CD14-positive monocyte (primary cell): Measurements from ENCODE around the gene SSPN. TPM values are rescaled to one million over a fixed set of nuclear protein-coding genes. Genes with fewer than 3 reads are reported as not detected.

ENCODE experiments used
- DNase-seq, 3 donors: peaks; one replicate each; pipeline ENCODE4 v3.0.0-alpha.2; 2011 to 2022
- H2AFZ ChIP-seq: 2 replicates; pipeline ENCODE4 v1.6.0; 2012; ENCODE audit warnings: mild to moderate bottlenecking, low read depth, low read length, inconsistent platforms; ENCODE audit not compliant: insufficient read depth, poor library complexity, severe bottlenecking
- H3K27ac ChIP-seq, 2 donors: 1 replicate in 1 of 2; 2 replicates in 1 of 2; pipeline ENCODE4 v1.5.1; 2012 to 2013; ENCODE audit warnings: low read length in 2 of 2, control low read depth in 1 of 2, inconsistent platforms in 1 of 2, low read depth in 1 of 2, mild to moderate bottlenecking in 1 of 2
- H3K27me3 ChIP-seq, 2 donors: one replicate each; pipeline versions ENCODE4 v1.6.0 to v1.6.1; 2011 to 2013; ENCODE audit warnings: low read length in 2 of 2; ENCODE audit not compliant: control insufficient read depth in 2 of 2, insufficient read depth in 2 of 2
- H3K36me3 ChIP-seq, 2 donors: replicated peaks in 1 of 2; 1 replicate in 1 of 2; 2 replicates in 1 of 2; pipeline versions ENCODE4 v1.5.1 to v1.6.1; 2012 to 2013; ENCODE audit warnings: low read length in 2 of 2, control low read depth in 1 of 2, inconsistent platforms in 1 of 2, mild to moderate bottlenecking in 1 of 2; ENCODE audit not compliant: insufficient read depth in 2 of 2, control insufficient read depth in 1 of 2
- H3K4me1 ChIP-seq, 2 donors: 1 replicate in 1 of 2; 2 replicates in 1 of 2; pipeline versions ENCODE4 v1.5.1 to v1.6.1; 2012 to 2013; ENCODE audit warnings: low read length in 2 of 2, control low read depth in 1 of 2, inconsistent platforms in 1 of 2, mild to moderate bottlenecking in 1 of 2, moderate library complexity in 1 of 2; ENCODE audit not compliant: insufficient read depth in 2 of 2, control insufficient read depth in 1 of 2
- H3K4me2 ChIP-seq: replicated peaks from 2 replicates; pipeline ENCODE3; 2012; ENCODE audit warnings: low read length, moderate library complexity, mild to moderate bottlenecking; ENCODE audit not compliant: poor library complexity, severe bottlenecking; ENCODE audit errors: extremely low read depth
- H3K4me3 ChIP-seq, 3 experiments: fragments of 200-600 bp in 1 of 3; sonication (generic) in 1 of 3; replicated peaks in 1 of 3; 1 replicate in 2 of 3; 2 replicates in 1 of 3; pipeline ENCODE4 v1.5.1; 2011 to 2013; ENCODE audit warnings: low read length in 3 of 3, mild to moderate bottlenecking in 3 of 3, control low read depth in 2 of 3, low read depth in 2 of 3, inconsistent platforms in 1 of 3, moderate library complexity in 1 of 3
- H3K79me2 ChIP-seq: 2 replicates; pipeline ENCODE4 v1.6.0; 2012; ENCODE audit warnings: mild to moderate bottlenecking, control low read depth, inconsistent platforms, low read length, moderate library complexity; ENCODE audit not compliant: insufficient read depth
- H3K9ac ChIP-seq: 2 replicates; pipeline ENCODE4 v1.6.0; 2017; ENCODE audit warnings: low read length, mild to moderate bottlenecking; ENCODE audit not compliant: insufficient read depth, poor library complexity, severe bottlenecking
- H3K9me3 ChIP-seq, 2 donors: replicated peaks in 1 of 2; 1 replicate in 1 of 2; 2 replicates in 1 of 2; pipeline versions ENCODE4 v1.5.1 to v1.6.1; 2012 to 2013; ENCODE audit warnings: low read length in 2 of 2, control low read depth in 1 of 2; ENCODE audit not compliant: control insufficient read depth in 1 of 2, insufficient read depth in 1 of 2
- H4K20me1 ChIP-seq: 2 replicates; pipeline ENCODE4 v1.6.0; 2012; ENCODE audit warnings: mild to moderate bottlenecking, low read length, control low read depth, moderate library complexity; ENCODE audit not compliant: insufficient read depth
- H3K27ac Mint-ChIP-seq, 7 donors: one replicate each; pipeline ENCODE4 v1.8.0; 2020; ENCODE audit warnings: mild to moderate bottlenecking in 7 of 7, mixed read lengths in 7 of 7, moderate library complexity in 6 of 7, inconsistent platforms in 2 of 7
- H3K27me3 Mint-ChIP-seq, 3 donors: one replicate each; pipeline ENCODE4 v1.8.0; 2021 to 2022; ENCODE audit warnings: low read depth in 3 of 3, mild to moderate bottlenecking in 3 of 3, mixed read lengths in 3 of 3, moderate library complexity in 3 of 3, inconsistent platforms in 1 of 3
- H3K36me3 Mint-ChIP-seq, 2 donors: one replicate each; pipeline ENCODE4 v1.8.0; 2020; ENCODE audit warnings: mixed read lengths in 2 of 2, inconsistent platforms in 1 of 2, mild to moderate bottlenecking in 1 of 2
- H3K4me1 Mint-ChIP-seq: one replicate; pipeline ENCODE4 v1.8.0; 2020; ENCODE audit warnings: mild to moderate bottlenecking, mixed read lengths
- H3K4me3 Mint-ChIP-seq, 2 donors: one replicate each; pipeline ENCODE4 v1.8.0; 2020; ENCODE audit warnings: mild to moderate bottlenecking in 2 of 2, mixed read lengths in 2 of 2, moderate library complexity in 1 of 2
- H3K9me3 Mint-ChIP-seq, 7 donors: one replicate each; pipeline ENCODE4 v1.8.0; 2020 to 2022; ENCODE audit warnings: mixed read lengths in 7 of 7, mild to moderate bottlenecking in 6 of 7, moderate library complexity in 6 of 7, inconsistent platforms in 2 of 7
- CTCF ChIP-seq: fragments of 200-600 bp; IDR thresholded peaks from one replicate; pipeline ENCODE4 v1.8.0; 2022; ENCODE audit warnings: antibody characterized with exemption, mild to moderate bottlenecking
- WGBS: methylation state at CpG from one replicate; pipeline ENCODE4 v1.1.5; 2013; ENCODE audit warnings: missing lambda C conversion rate; ENCODE audit not compliant: insufficient coverage; 5-methylcytosine and 5-hydroxymethylcytosine counted together
- intact Hi-C, 2 donors: fragments of 100-400 bp; cut with micrococcal nuclease; formaldehyde crosslinking; loops; one replicate each; pipeline versions ENCODE4 v1.15.0 to v1.15.1; 2023
- polyA plus RNA-seq, 3 donors: library from polyadenylated mRNA; depleted of rRNA in 1 of 3; unstranded in 2 of 3; stranded (reverse) in 1 of 3; fragments of 300-500 nt in 2 of 3; fragments of >200 nt in 1 of 3; fragmentation: Illumina TruSeq in 2 of 3; gene quantifications; 1 replicate in 2 of 3; 2 replicates in 1 of 3; pipeline ENCODE4 v1.2.3, GENCODE V29; 2012 to 2021

SSPN gene
- polyA plus RNA-seq, 3 donors, result 0.15 TPM; not detected in 2

- TF ChIP-seq CTCF, result no peak
- H3K27me3 Mint-ChIP-seq, result peaks cover 27 to 31% (median 28%) of the 10 kb centered on the region in 3 donors
Measured at GRCh38 chr12:26196421-26196716, 996 bp downstream of the SSPN start.

GRCh38 chr12:26197832-26198231, 2.5 kb downstream of the SSPN start:
- Histone ChIP-seq H3K9ac (no peak overlapping the region), H3K27ac (no peak overlapping the region), H2AFZ (no peak overlapping the region), H3K27me3 (peaks cover 15 to 20% of the 10 kb centered on the region in 2 donors), H3K4me1 (peaks cover 6 to 10% of the 10 kb centered on the region in 2 donors), H3K36me3 (no peaks in the 10 kb centered on the region), H4K20me1 (no peaks in the 10 kb centered on the region), H3K4me2 (no peak overlapping the region), H3K4me3 (no peak overlapping the region), H3K9me3 (peaks cover 0 to 3% of the 10 kb centered on the region in 2 donors), H3K79me2 (no peaks in the 10 kb centered on the region)
- H3K27ac Mint-ChIP-seq, result no peak overlapping the region
- no peak for DNase-seq
- peaks cover 0 to 5% (median 0%) of the 10 kb centered on the region in 7 donors for H3K9me3 Mint-ChIP-seq
- H3K4me3 Mint-ChIP-seq, result no peak overlapping the region
- no peak for TF ChIP-seq CTCF
- H3K36me3 Mint-ChIP-seq, result peaks cover 0 to 2% of the 10 kb centered on the region in 2 donors
- WGBS, result 100% methylated on average over 2 of the region's 3 CpGs
- peaks cover 11% of the 10 kb centered on the region for H3K4me1 Mint-ChIP-seq
- intact Hi-C loops, result no loop called here
- peaks cover 27 to 31% (median 28%) of the 10 kb centered on the region in 3 donors for H3K27me3 Mint-ChIP-seq

More at GRCh38 chr12:26196421-26196716, 996 bp downstream of the SSPN start:
- intact Hi-C loops, result no loop called here
- H3K9me3 Mint-ChIP-seq, result peaks cover 0 to 5% (median 0%) of the 10 kb centered on the region in 7 donors
- Histone ChIP-seq H3K9me3 (peaks cover 0 to 3% of the 10 kb centered on the region in 2 donors), H3K27me3 (peaks cover 15 to 20% of the 10 kb centered on the region in 2 donors), H3K36me3 (no peaks in the 10 kb centered on the region), H3K9ac (no peak overlapping the region), H3K4me1 (peaks cover 6 to 10% of the 10 kb centered on the region in 2 donors), H2AFZ (peak overlapping the region; percentile 77), H3K4me2 (peak overlapping the region; percentile 81), H4K20me1 (no peaks in the 10 kb centered on the region), H3K4me3 (peak overlapping the region in 1 of 3 experiments; percentile 71), H3K27ac (no peak overlapping the region), H3K79me2 (no peaks in the 10 kb centered on the region)
- H3K4me1 Mint-ChIP-seq, result peaks cover 11% of the 10 kb centered on the region
- H3K4me3 Mint-ChIP-seq, result peak overlapping the region in 1 of 2 donors; percentile 96
- H3K36me3 Mint-ChIP-seq, result peaks cover 0 to 2% of the 10 kb centered on the region in 2 donors
- 76% methylated on average over 4 of the region's 5 CpGs for WGBS
- no peak overlapping the region for H3K27ac Mint-ChIP-seq
- no peak for DNase-seq
